Measurements from ENCODE around the gene RAE1.

Gene RAE1

DNA sequence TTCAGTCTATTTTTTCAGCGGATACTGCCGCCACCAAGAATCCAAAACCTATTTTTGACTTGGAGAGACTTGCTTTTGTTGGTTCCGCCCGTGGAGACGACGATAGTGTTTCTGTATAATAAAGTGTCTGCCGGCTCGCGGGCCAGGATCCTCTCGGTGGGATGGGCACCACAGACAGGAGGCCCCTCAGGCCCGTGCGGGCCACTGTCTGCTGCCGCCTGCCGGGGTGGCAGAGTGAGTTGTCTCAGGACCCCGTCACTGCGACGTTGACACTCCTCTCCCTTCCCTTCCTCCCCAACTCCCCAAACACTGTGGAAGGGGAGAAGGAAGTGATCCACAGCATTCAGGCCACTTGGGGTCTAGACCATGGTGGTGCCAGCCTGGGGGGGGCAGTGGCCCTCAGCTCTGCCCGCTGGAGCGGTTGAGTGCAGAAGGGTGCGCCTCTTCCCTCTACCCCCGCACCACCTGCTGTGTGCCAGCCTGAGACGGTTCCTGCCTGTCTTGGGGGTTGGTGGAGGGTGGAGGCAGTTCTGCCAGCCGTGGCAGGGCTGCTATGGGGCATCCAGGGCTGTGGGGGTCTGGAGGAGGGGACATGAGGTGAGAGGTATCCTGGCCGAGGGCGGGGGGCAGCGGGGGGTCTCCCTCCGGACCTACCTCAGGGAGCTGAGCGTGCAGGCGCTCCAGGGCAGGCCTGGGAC lies 57.6 kb downstream of the RAE1 start:
- H3K9ac ChIP-seq, result peak overlapping the region in 9 of 11 experiments; percentile 4 to 54 (median 22); a peak in 15 of 22 replicates
- peaks cover 63 to 83% (median 75%) of the 10 kb centered on the region in 11 experiments for H4K20me1 ChIP-seq
- no peaks in the 10 kb centered on the region for H3K27me3 ChIP-seq
- H3K9me3 ChIP-seq (replicated peaks in 1 of 11), result no peaks in the 10 kb centered on the region; a peak in 1 of 22 replicates
- H3K36me3 ChIP-seq, result peaks cover 63 to 73% (median 69%) of the 10 kb centered on the region in 11 experiments
- H3K4me1 ChIP-seq, result peaks cover 10 to 98% (median 82%) of the 10 kb centered on the region in 10 experiments
- no peak overlapping the region for H3K4me3 ChIP-seq
- peak overlapping the region in 9 of 11 experiments; percentile 33 to 77 (median 50); a peak in 17 of 22 replicates for H3K27ac ChIP-seq
- peak overlapping the region in 8 of 11 experiments; percentile 8 to 48 (median 26); a peak in 11 of 22 replicates for H3K4me2 ChIP-seq
- no peak for TF ChIP-seq Cebpa-rat (IDR thresholded peaks at IDR 0.05)

DNA sequence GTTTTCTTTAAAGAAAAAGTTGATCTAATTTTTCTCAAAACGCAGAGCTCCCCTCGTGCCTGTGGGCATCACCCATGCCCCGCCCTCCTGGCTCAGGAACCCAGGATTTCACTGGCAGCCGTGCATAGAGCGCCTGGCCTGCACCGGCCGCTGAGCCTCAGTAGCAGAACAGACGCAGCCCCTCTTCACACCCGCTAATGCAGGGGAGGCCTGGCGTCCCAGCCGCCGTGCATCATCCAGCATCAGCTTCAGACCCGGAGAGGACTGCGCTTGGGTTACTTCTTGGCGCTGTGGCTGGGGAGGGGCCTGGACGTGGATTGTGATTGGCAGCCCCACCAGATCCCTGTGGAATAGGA lies 58.2 kb downstream of the RAE1 start:
- peaks cover 57 to 77% (median 69%) of the 10 kb centered on the region in 11 experiments for H4K20me1 ChIP-seq
- H3K9ac ChIP-seq, result peak overlapping the region in 7 of 11 experiments; percentile 19 to 54 (median 22); a peak in 11 of 22 replicates
- peak overlapping the region in 8 of 11 experiments; percentile 46 to 77 (median 57); a peak in 14 of 22 replicates for H3K27ac ChIP-seq
- no peak for TF ChIP-seq Cebpa-rat (IDR thresholded peaks at IDR 0.05)
- no peaks in the 10 kb centered on the region for H3K27me3 ChIP-seq
- H3K4me2 ChIP-seq, result peak overlapping the region in 2 of 11 experiments; percentile 14 to 24; a peak in 2 of 22 replicates
- no peak overlapping the region for H3K4me3 ChIP-seq
- peaks cover 13 to 98% (median 78%) of the 10 kb centered on the region in 10 experiments for H3K4me1 ChIP-seq
- no peaks in the 10 kb centered on the region; a peak in 1 of 22 replicates for H3K9me3 ChIP-seq (replicated peaks in 1 of 11)
- H3K36me3 ChIP-seq, result peaks cover 57 to 67% (median 63%) of the 10 kb centered on the region in 11 experiments

DNA sequence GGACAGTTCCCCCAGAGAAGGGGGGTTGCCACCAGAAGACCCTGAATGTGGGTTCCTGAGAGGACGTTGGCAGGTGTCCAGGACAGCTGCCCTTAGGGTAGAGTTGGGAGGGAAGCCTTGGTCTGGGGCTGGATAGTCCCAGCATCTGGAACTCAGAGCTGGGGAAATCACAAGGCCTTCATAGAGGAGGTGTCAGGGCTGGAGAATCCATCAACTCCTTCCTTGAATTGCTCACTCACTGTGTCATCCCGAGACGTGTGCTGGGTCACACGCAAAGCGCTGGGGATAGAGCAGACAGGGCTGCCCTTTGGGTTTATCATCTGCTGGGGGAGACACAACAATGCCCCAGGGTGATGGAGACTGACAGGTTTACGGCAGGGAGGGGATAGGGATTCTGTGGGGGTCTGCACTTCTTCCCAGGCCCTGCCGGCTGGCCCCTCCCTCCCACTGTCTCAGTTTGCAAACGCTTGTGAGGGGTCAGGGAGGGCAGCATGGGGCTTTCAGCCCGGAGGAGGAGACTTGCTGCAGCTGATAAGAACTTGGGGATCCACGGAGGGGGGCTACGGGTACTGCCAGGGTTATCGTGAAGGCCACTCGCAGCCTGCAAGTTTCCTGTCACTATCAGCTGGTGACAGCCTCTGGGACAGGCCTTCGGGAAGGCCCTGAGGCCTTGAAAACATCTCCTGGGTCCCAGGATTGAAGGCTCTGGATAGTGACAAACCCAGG lies 58.8 kb downstream of the RAE1 start:
- Histone ChIP-seq H3K36me3 (peaks cover 52 to 62% (median 58%) of the 10 kb centered on the region in 11 experiments), H3K27ac (peak overlapping the region in 8 of 11 experiments; percentile 46 to 77 (median 57); a peak in 16 of 22 replicates), H3K4me3 (no peak overlapping the region), H3K9ac (peak overlapping the region in 6 of 11 experiments; percentile 19 to 54 (median 46); a peak in 13 of 22 replicates), H3K4me1 (peaks cover 18 to 98% (median 77%) of the 10 kb centered on the region in 10 experiments), H3K27me3 (no peaks in the 10 kb centered on the region), H3K4me2 (peak overlapping the region in 3 of 11 experiments; percentile 14 to 57 (median 24); a peak in 1 of 22 replicates), H3K9me3 (replicated peaks in 1 of 11) (no peaks in the 10 kb centered on the region; a peak in 1 of 22 replicates), H4K20me1 (peaks cover 51 to 71% (median 64%) of the 10 kb centered on the region in 11 experiments)
- TF ChIP-seq Cebpa-rat (IDR thresholded peaks at IDR 0.05), result no peak

DNA sequence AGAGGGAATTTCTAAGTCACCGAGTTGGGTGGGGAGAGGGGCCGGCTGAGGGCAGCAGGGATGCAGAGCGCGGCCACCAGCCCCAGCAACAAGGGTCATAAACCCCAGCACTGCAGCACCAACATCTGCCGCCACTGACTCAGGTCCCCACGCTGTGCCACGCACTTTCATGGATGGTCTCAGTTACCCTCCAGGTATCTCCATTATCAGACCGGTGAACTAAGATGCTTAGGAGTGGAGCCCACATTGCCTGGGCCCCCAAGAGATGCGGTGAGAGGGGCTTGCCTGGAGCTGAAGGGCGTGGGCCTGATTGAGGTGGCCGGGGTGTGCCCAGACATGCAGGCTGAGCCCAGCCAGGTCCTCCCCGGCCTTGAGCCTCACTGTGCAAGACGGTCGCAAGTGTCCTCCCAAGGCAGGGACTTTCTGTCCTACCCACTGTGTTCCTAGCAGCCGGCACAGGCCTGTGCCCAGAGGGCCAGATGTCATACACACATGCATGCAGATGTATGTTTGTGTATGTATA lies 59.4 kb downstream of the RAE1 start:
- Histone ChIP-seq H3K4me3 (no peak overlapping the region), H3K9me3 (replicated peaks in 1 of 11) (no peaks in the 10 kb centered on the region; a peak in 1 of 22 replicates), H3K27ac (peak overlapping the region in 8 of 11 experiments; percentile 34 to 77 (median 57); a peak in 15 of 22 replicates), H3K27me3 (no peaks in the 10 kb centered on the region), H4K20me1 (peaks cover 45 to 65% (median 58%) of the 10 kb centered on the region in 11 experiments), H3K4me2 (peak overlapping the region in 2 of 11 experiments; percentile 41 to 57; a peak in 3 of 22 replicates), H3K4me1 (peaks cover 24 to 98% (median 77%) of the 10 kb centered on the region in 10 experiments), H3K9ac (peak overlapping the region in 6 of 11 experiments; percentile 21 to 54 (median 46); a peak in 9 of 22 replicates), H3K36me3 (peaks cover 46 to 55% (median 51%) of the 10 kb centered on the region in 11 experiments)
- TF ChIP-seq Cebpa-rat (IDR thresholded peaks at IDR 0.05), result no peak

DNA sequence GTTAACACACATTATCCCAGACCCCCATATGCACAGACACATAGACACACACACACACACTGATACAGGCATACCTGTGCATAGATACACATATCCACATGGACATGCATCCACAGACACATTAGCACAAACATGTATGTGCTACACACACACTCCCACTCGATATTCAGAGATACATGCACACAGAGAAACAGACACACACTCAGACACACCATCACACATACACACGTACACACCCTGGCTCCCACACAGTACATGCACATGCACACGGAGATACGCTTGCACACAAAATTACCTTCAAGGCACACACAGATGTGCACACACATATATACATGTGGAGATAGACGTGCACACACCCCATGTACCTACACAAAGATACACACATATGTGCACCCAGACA lies 59.9 kb downstream of the RAE1 start:
- no peaks in the 10 kb centered on the region; a peak in 1 of 22 replicates for H3K9me3 ChIP-seq (replicated peaks in 1 of 11)
- peak overlapping the region in 9 of 11 experiments; percentile 13 to 67 (median 29); a peak in 10 of 22 replicates for H3K4me2 ChIP-seq
- TF ChIP-seq Cebpa-rat (IDR thresholded peaks at IDR 0.05), result no peak
- no peaks in the 10 kb centered on the region for H3K27me3 ChIP-seq
- peaks cover 24 to 98% (median 77%) of the 10 kb centered on the region in 10 experiments for H3K4me1 ChIP-seq
- H4K20me1 ChIP-seq, result peaks cover 40 to 61% (median 53%) of the 10 kb centered on the region in 11 experiments
- H3K27ac ChIP-seq, result peak overlapping the region in 8 of 11 experiments; percentile 46 to 78 (median 58); a peak in 12 of 22 replicates
- H3K36me3 ChIP-seq, result peaks cover 41 to 51% (median 47%) of the 10 kb centered on the region in 11 experiments
- no peak overlapping the region for H3K4me3 ChIP-seq
- peak overlapping the region in 6 of 11 experiments; percentile 3 to 54 (median 38); a peak in 3 of 22 replicates for H3K9ac ChIP-seq

DNA sequence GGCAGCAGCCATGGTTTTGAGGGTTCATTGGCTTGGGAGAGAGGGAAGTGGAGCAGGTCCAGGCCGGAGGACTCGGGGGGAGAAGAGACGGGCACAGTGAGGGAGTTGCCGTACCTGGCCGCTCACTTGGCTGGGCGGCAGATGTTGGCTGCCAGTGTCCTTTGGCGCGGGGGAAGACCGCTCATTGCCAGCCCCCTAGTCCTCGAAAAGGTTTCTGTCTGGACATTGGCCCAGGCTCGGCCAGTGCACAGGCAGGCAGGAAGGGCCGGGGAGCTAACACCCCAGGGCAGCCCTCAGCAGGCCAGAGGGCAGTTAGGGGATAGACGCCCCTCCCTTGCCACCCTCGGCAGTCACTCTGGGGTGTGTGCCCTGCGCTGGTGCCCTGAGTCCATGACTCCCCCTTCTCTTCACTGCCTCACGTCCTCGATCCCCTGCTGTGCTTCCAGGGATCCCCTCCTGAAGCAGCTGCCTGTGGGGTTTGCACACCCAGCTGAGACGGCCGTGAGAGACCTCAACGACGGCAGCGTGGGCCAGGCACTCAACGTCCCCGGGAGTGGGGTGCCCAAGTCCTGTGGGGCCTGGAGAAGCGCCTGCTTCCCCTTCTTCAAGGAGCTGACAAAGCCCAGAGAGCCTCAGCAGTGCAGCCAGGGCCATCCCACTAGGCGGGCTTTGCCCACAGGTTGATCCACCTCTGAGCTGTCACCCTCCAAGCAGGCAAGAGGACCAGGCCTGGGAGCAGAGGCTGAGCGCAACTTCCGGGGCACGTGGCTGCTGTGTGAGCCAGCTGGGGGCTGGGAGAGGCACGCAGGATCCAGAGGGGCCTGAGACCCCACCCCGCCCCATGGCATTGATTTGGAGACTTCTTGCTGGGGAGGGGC lies 60.6 kb downstream of the RAE1 start:
- H3K4me2 ChIP-seq, result peak overlapping the region in 10 of 11 experiments; percentile 5 to 67 (median 28); a peak in 14 of 22 replicates

DNA sequence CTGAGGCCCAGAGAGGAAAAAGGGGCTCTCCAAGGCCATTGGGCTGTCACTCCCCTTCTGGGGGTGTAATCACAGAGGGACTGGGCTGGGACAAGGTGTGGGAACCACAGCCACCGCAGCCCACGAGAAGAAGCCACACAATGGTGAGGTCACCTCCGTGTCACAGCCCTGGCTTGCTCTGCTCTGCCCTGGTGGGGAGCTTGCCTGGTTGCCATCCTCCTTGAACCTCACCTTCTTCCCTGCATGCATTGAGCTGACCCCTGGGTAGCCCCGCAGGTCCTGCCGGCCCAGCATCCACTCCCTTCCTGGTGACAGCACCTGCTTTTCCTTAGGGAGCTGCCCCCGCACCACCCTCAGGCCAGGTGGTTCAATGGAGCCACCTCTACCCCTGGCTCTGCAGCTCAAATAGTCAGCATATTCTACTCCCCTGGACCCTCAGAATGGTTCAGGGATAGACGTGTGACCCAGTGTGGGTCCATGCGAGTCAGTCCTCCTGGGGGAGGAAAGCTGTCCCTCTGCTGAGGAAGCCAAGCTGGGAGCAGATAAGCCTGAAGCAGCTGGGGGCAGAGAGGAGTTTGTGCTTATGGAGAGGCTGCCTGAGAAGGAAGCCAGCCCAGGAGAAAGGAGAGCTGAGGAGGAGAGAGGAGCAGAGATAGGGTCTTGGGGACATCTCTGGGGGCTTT lies 61.4 kb downstream of the RAE1 start:
- peaks cover 31 to 97% (median 77%) of the 10 kb centered on the region in 10 experiments for H3K4me1 ChIP-seq
- peak overlapping the region in 9 of 11 experiments; percentile 5 to 67 (median 29); a peak in 10 of 22 replicates for H3K4me2 ChIP-seq
- TF ChIP-seq Cebpa-rat (IDR thresholded peaks at IDR 0.05), result no peak
- H3K4me3 ChIP-seq, result no peak overlapping the region
- peak overlapping the region in 6 of 11 experiments; percentile 36 to 58 (median 49); a peak in 7 of 22 replicates for H3K9ac ChIP-seq
- no peaks in the 10 kb centered on the region for H3K9me3 ChIP-seq (replicated peaks in 1 of 11)
- peak overlapping the region in 9 of 11 experiments; percentile 25 to 78 (median 61); a peak in 17 of 22 replicates for H3K27ac ChIP-seq
- peaks cover 26 to 35% (median 31%) of the 10 kb centered on the region in 11 experiments for H3K36me3 ChIP-seq
- peaks cover 25 to 45% (median 37%) of the 10 kb centered on the region in 11 experiments for H4K20me1 ChIP-seq
- H3K27me3 ChIP-seq, result no peaks in the 10 kb centered on the region

More for the DNA sequence above, 60.6 kb downstream of the RAE1 start:
- no peaks in the 10 kb centered on the region for H3K27me3 ChIP-seq
- H3K9me3 ChIP-seq (replicated peaks in 1 of 11), result no peaks in the 10 kb centered on the region
- H3K4me1 ChIP-seq, result peaks cover 25 to 98% (median 78%) of the 10 kb centered on the region in 10 experiments
- peak overlapping the region in 9 of 11 experiments; percentile 25 to 78 (median 61); a peak in 17 of 22 replicates for H3K27ac ChIP-seq
- peaks cover 34 to 53% (median 46%) of the 10 kb centered on the region in 11 experiments for H4K20me1 ChIP-seq
- TF ChIP-seq Cebpa-rat (IDR thresholded peaks at IDR 0.05), result no peak
- no peak overlapping the region for H3K4me3 ChIP-seq
- H3K9ac ChIP-seq, result peak overlapping the region in 10 of 11 experiments; percentile 3 to 58 (median 42); a peak in 14 of 22 replicates
- H3K36me3 ChIP-seq, result peaks cover 34 to 43% (median 40%) of the 10 kb centered on the region in 11 experiments

Data from BLaER1 treated with 17β-estradiol and CSF1 and Interleukin-3, amounts not matched to agents 10 nM and 100 nM (cell line).